GM21381 (cell line): ENCODE measurements around the gene PER1.
A peak's percentile ranks its signal among the peaks of the same experiment; 100 is the strongest.

Source experiments
- ATAC-seq: cut with Tn5 transposase; IDR thresholded peaks from one replicate; pipeline ENCODE4 v1.9.1; 2021; ENCODE audit warnings: mild to moderate bottlenecking, moderate library complexity; ENCODE audit not compliant: unreplicated experiment

The PER1 gene

GRCh38 chr17:8140065-8141029 lies 11.9 kb downstream of the PER1 start:
- no peak for ATAC-seq

GRCh38 chr17:8138672-8139371 lies 13.4 kb downstream of the PER1 start:
- peak; percentile 77 for ATAC-seq

GRCh38 chr17:8138374-8138671 lies 13.9 kb downstream of the PER1 start:
- ATAC-seq, result no peak

DNA sequence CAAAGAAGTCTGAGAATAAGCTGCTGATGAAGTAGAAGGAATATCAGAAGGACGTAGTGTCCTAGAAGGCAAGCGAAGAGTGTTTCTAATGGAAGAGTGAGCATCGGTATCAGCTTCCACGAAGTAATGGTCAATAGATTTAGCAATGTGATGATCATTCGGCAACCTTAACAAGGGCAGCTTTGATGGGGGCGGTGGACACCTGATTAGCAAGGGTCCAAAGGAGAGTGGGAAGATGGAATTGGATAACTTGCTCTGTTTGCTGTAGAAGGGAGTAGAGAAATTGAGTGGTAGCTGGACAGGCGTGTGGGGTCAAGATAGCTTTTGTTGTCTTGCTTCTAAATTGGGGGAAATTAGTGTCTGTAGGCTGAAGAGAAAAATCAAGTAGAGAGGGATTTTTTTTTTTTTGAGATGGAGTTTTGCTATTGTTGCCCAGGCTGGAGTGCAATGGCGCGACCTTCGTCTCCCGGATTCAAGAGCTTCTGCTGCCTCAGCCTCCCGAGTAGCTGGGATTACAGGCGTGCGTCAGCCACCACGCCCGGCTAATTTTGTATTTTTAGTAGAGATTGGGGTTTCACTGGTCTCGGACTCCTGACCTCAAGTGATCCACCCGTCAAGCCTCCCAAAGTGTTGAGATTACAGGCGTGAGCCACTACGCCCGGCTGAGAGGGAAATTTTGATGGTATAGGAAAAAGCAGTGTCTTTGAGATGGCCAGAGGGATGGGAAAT lies 14.4 kb downstream of the PER1 start:
- ATAC-seq, result no peak

DNA sequence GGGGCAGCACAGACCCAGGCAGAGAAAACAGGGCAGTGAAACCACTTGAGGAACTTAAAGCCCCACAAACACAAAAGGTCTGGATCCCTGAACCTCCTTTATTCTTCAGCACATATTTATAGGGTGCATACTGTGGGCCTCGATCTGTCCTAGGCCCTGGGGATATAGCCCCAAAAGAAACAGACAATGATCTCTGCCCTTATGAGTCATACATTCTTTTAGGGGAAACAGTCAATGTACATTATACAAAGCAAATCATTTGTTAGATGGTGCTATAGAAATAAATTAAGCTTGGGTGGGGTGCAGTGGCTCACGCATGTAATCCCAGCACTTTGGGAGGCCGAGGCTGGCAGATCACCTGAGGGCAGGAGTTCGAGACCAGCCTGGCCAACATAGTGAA lies 18.3 kb downstream of the PER1 start:
- ATAC-seq, result no peak

GRCh38 chr17:8133399-8133798 lies 18.8 kb downstream of the PER1 start:
- ATAC-seq, result no peak

- ATAC-seq, result no peak
These were observed 20.3 kb downstream of the PER1 start for GRCh38 chr17:8131844-8132441.

DNA sequence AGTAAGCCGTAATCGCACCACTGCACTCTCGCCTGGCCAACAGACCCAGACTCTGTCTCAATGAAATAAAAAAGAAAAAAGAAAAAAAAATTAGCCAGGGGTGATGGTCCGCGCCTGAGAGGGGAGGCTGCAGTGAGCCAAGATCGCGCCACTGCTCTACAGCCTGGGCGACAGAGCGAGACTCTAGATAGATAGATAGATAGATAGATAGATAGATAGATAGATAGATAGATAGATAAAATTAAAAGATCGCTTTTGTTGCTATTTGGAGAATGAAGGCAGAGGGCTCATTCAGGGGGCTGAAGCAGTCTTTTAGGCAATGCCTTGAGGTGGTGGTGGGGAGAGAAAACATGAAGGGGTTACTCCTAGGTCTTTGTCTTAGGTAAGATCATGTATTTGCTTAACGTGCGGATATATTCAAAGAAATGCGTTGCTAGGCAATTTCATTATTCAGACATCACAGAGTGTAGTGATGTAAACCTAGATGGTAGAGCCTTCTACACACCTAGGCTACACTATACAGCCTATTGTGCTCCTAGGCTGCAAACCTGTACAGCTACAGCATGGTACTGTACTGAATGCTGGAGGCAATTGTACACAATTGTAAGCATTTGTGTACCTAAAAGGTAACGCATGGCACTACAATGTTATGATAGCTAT lies 23.9 kb downstream of the PER1 start:
- ATAC-seq, result no peak

- ATAC-seq, result peak; percentile 29
These were observed 25.6 kb downstream of the PER1 start for GRCh38 chr17:8126491-8127066.

DNA sequence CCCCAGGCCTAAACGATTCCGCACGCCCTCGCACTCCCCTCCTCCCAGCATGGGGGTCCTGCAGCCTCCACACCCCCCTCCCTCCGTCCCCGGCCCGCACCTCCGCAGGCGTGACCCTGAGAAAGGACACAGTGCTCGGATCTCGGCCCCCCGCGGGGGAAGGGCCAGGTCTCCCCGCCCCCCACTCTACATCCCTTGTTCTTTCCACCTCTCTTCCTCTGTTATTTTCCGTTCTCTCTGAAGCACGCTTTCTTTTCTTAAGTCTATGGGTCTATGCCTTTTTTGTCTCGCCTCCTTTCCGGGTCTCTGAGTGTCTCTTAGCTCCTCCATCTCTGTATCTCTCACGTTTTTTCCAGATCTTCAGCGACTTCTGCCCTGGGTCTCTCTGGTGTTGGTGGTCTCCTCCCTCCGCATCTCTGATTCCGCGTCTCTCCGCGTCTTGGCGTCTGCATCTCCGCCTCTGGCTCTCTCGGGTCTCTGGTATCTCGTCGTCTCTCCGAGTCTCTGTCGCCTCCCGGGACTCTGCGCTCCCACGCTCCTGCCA lies 26.2 kb downstream of the PER1 start:
- no peak for ATAC-seq

- no peak for ATAC-seq
These were observed 26.9 kb downstream of the PER1 start for GRCh38 chr17:8125154-8125946.

DNA sequence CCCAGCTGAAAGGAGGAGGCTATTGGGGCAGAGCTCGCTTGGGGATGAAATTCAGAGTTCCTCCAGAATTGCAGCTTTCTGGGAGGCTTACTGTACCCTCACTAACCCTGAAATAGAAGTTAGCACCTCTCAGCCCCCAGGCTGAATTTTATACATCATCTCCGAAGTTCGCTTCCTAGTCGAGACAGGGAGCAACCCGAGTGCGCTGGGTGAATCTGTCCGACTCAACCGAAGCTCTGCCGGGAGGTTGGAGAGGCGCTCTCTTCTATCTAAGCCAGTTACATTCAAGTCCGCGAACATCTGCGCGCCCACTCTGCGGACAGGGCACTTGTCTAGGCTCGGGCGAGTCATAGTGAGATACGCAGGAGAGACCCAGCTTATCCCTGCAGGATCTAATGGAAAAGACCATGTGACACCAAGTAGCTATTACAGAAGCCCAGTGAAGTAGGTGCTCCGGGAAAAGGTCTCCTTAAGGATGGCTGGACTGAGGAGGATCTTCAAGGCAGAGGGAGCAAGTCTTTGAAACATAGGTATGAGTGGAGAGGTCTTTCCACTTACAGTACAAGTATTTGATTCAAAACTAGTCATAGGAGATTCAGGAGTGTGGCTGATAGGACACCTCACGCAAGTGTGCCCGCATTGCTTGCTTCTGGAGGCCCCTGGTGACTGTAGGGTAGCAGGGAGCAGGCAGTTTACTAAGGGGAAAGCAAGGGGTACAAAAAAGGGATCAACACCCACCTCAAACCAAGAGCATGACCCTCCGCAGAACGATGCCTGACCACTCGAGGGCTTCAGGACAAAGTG lies 27.7 kb downstream of the PER1 start:
- no peak for ATAC-seq

- no peak for ATAC-seq
These were observed 28.4 kb downstream of the PER1 start, which contains the start of gene HES7 for GRCh38 chr17:8123695-8124349. TSS of gene HES7 (minus strand) at chr17:8124106. CDS start at chr17:8124084, 22 bp downstream.

DNA sequence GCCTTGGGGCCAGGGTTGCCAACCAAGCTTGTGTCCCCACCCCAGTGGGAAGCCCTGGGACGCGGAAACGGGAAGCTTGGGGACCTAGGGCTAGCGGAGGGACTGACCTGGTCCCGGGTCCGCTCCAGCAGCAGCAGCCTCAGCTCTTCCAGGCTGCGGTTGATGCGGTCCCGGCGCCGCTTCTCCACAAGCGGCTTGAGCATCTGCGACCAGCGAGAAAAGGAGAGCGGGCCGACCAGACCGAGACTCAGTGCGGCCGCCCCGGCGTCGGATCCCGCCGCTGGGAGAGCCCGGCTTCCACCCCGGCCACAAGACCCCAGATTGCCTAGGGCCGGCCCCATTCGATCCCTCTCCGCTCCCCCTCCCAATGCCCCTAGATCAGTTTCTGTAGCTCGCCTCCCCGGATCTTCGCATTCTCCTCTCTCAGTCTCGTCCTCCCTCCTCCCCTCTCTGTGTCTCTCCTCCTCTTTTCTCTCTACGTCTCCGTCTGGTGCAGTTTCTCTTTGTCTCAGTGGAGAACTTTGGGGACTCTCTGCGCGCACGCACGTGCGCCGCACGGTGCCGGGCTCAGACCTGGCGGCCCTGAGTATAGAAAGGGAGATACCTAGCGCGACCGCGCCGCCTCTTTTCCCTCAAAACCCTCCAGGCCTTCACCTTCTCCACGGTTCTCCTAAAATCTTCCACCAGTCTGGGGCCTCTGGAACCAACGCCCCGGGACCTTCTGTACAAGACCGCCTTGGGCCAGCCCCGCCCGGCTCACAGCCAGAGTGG lies 29.1 kb downstream of the PER1 start:
- ATAC-seq, result no peak

- no peak for ATAC-seq
These were observed 29.7 kb downstream of the PER1 start for GRCh38 chr17:8122422-8122923.

GRCh38 chr17:8121681-8122421 lies 30.4 kb downstream of the PER1 start:
- ATAC-seq, result peak; percentile 21
